Hematopoietic multipotent progenitor cell treated with erythropoietin and hydrocortisone succinate and interleukin-3 and kit ligand, for 8 days (in vitro differentiated cells): Measurements from ENCODE around the gene NAPA.

Source experiments
- DNase-seq: peaks from one replicate; pipeline ENCODE4 v3.0.0-alpha.2; 2015

Gene NAPA

GRCh38 chr19:47521473-47522180, 6.8 kb upstream of the NAPA start:
- no peak for DNase-seq

GRCh38 chr19:47520839-47521238, 6.0 kb upstream of the NAPA start:
- DNase-seq, result no peak

DNA sequence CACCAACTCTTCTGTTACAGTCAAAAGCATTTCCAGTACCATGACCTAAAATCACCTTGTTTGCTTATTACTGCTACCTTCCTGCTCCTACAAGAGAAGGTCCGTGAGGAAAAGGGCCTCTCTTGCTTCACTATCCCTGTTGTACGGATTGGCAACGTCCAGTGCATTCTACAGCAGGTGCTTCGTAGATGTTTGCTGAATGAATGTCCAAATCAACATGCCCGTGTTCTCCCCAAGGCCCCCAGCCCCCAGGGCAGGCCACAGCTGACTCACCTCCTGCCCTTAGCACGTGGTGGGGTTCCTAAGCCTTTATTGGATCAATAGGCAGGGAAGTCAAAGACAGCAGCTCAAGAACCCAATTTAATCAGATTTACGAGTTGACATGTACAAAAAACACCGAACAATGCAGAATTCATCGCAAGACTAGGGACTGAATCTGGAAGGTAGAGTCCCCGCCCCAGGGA, 5.5 kb upstream of the NAPA start:
- DNase-seq, result no peak

DNA sequence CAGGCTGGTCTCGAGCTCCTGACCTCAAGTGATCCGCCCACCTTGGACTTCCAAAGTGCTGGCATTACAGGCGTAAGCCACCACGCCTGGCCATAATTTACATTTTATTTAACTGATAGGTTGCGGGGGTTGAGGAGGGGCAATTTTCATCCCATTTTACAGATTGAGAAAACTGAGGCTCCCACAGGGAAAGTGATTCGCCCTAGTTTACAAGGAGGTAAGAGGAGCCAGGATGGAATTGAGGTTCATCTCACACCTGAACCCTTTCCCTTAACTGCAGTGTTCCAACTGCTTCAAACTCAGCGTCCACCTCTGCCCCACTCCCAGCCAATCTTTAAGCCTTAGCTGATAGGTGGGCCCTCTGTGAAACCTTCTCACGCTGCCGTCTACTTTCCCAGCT, 4.0 kb upstream of the NAPA start:
- DNase-seq, result no peak

DNA sequence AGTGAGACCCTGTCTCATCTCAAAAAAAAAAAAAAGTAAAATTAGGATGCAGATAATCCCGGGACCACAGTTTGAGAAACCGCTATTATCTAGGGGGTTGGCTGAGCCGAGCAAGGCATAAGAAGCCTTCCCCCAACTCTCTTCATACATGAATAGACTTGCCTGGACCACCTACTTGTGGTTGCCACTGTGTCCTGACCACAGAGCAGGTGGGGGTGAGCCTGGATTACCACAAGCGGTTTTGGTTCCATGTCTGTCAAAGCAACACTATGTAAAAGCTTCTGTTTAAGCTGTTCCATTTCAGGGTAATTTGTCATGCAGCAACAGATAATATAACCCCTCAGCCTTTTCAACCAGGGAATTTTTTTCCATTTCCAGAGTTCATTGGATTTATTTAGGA, 3.3 kb upstream of the NAPA start:
- peak; percentile 41 for DNase-seq

DNA sequence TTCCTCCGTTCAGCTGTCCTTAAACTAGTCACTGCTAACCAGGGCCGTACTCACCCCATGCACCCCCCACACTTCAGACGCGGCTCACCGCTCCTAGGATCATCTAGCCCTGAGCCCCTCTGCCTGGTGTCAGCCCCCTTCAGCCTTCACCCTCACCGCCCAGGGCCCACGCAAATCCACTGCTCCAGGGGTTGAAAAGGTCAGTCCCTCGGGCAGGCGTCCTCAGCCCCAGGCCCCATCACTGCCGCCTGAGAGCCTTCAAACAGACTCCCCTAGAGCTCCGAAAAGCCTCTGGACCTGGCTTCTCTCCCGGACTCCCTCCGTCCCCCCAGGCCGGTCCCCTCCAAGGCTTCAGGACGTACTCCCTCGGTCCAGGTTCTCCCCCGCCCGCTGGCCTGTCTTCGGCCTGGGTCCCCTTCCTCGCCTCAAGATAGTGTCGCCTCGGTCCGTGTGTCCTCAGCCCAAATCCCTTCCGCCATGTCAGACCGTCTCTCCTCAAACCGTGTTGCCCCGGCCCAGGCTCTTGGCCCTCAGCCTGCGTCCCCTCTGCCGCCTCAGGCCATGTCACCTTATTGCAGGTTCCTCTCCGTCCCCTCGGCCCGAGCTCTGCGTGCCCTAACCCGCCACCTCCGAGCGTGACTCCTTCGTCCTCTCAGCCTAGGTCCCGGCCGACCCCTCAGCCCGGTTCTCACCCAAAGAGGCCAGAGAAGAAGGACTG, 553 bp downstream of the NAPA start:
- DNase-seq, result no peak

- no peak for DNase-seq
Measured at GRCh38 chr19:47512948-47513319, 1.9 kb downstream of the NAPA start.

- peak; percentile 51 for DNase-seq
Measured at GRCh38 chr19:47512183-47512947, 2.5 kb downstream of the NAPA start.

- no peak for DNase-seq
Measured at GRCh38 chr19:47511681-47512080, 3.2 kb downstream of the NAPA start.

DNA sequence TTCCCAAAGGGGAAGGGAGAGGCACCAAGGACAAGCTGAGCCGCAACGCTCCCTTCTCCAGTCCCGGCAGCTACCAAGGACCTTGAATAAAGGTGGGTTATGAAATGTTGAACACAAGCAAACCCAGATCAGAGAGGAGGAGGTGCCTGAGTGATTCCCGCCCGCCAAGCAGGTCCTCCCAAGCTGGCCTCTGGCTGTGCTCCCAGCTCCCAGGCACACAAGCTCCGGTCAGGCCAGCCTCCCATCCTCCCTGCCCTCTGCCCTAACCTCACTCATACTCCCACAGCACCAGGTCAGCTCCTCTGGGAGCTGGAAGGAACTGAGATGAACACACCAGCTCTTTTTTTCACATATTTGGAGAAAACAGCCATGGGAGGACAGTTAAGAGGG, 3.7 kb downstream of the NAPA start:
- no peak for DNase-seq

DNA sequence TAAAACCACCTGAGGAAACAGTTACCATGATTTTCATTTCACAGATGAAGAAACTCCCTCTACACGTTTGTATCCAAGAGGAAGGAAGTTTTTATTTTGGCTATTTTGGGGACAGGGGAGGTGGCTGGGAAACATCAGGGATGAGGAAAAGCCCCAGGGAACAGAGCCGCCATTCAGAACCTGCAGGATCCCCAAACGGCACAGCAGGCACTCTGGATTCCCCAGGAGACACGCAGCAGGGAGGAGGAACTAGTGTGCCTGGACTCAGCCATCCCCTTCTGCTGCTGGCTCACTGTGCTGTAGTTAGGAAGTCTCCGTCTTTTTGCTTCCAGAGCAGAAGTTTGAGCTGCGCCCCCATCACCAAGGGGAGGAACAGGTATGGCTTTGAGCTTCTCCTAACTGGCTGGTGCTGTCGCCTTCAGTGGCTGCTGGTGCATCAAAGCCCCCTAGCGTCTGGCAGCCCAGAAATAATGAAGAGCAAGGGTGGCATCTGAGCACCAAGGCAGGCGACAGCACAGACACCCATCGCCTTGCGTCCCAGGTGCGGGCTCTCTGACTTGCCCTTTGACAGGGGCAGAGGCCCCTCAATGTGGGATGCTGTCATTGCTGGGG, 4.2 kb downstream of the NAPA start:
- no peak for DNase-seq

DNA sequence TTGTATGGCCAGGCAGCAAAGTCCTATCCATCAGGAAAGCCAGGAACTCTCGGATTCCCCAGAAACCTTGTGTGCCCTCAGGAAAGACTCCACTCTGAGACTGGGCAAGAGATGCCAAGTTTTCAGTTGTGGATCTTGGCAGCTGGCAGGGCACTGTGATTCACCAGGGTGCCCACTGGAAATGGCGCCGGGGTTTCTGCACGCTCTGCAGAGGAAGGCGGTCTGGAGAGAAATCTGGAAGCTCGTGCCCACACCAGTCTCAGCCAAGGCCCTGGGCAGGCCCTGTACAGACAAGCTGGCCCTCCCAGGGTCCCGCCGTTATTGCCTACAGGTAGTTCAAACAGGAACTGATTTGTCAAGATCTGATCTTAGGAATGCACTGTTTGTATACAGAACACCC, 4.9 kb downstream of the NAPA start:
- DNase-seq, result no peak

GRCh38 chr19:47509170-47509847, 5.6 kb downstream of the NAPA start:
- DNase-seq, result no peak

DNA sequence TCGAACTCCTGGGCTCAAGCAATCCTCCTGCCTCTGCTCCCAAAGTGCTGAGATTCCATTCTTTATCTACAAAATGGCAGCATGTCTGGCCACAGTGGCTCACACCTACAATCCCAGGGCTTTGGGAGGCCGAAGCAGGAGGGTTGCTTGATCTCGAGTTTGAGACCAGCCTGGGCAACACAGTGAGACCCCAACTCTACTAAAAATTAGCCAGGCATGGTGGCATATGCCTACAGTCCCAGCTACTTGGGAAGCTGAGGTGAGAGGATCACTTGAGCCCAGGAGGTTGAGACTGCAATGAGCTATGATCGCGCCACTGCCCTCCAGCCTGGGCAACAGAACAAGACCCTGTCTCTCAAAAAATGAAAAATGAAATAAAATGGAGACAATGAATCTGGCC, 6.1 kb downstream of the NAPA start:
- DNase-seq, result no peak

DNA sequence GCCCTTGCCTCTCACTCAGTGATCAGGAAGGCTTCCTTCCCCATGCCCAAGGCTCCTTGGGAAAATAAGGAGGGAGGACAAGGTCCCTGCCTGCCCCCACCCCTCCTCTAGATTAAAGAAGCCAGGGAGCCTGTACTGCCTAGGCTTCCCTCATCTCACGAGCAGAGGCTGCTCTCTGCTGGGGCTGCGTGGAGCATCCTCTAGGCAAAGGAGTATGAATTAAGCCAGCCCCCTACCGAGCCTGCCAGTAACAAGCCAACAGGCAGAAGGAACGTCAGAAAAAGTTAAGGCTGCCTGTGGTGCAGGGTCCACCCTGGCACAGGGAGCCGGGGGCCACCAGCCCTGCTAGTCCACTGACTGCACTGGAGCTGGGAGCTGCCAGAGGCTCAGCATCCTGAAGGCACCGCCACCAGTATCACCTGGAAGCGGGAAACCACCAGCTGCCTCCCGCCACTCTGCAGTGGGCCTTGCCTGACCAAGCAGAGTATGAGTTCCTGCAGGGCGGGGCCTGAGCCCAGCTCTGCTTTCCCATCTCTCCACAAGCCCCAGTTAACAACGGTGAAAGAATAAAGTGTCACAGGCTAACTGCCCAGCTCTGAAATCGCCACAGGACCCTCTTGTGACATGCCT, 6.8 kb downstream of the NAPA start:
- no peak for DNase-seq

GRCh38 chr19:47507012-47507411, 7.9 kb downstream of the NAPA start:
- no peak for DNase-seq

DNA sequence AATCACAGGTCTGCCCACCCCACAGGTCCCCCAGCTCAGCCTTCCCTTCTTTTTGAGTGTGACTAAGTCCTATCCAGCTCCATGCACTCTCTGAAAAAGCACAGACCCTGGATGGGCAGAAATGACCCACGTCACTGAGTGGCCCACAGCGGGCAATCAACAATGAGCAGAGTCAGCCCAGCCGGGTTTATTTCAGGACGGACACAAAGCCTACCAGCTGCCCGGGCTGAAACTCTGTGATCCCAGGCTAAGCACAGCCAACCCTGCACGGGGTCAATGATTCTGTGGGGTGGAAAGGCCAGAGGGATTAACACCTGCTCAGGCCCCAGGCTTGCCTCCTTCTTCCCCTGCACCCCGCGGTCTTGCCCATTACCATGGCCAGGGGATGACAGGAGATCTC, 8.4 kb downstream of the NAPA start:
- no peak for DNase-seq

DNA sequence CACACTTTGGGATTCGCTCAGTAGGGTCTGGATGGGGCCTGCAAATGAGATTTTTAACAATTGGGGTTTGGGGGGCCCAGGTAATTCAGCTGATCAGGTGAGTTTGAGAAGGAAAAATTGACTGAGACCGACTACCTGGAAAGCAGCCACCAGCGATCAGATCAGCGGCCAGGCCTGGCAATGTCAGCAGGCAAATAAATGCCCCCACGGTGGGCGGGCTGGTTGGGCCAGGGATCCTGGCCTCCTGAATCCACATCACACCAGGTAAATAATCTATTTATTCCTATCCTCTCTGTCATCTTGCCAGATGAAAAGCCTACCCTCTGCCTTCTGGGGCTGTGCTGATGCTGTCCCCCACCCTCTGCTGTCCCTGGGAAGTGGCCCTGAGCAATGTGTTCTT, 9.4 kb downstream of the NAPA start:
- DNase-seq, result no peak

GRCh38 chr19:47503826-47504150, 11.1 kb downstream of the NAPA start:
- no peak for DNase-seq

DNA sequence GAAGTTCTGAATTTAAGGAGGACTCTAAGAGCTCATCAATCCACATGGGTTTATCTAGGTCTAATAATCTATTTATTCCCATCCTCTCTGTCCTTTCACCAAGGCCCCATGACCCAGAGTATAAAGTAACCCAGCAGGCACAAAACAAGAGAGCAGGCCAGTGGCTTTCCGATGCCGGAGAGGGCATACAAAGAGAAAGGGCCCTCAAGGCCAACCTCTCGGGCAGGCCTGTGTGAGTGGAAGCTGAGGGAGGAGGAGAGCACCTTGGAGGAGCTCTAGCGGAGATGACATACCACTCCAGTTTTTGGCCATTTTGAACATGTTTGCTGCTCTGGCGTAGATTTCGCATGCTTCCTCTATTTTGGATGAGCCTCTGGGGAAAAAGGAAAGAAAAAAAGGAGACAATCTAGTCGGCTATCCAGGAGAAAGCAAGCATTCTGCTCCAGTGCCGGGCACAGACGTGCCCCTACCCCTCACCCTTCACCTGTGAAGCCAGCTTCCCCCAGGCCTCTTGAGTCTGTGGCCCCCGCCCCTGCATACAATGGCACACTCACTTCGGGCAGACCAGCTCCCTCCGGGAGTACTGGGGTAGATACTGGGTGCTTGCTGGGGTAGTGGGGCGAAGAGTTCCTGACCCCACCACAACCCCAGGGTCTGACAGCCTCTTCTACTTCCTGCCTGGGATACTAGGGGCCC, 11.6 kb downstream of the NAPA start:
- no peak for DNase-seq

- no peak for DNase-seq
Measured at GRCh38 chr19:47499863-47500830, 14.7 kb downstream of the NAPA start.
